Renal cortex interstitium (tissue), 11 donors: ENCODE results near the gene ARFIP1. TPM values are rescaled to one million over a fixed set of nuclear protein-coding genes. Genes with fewer than 3 reads are reported as not detected.

ENCODE experiments used
- DNase-seq, 11 donors: peaks; one replicate each; pipeline ENCODE4 v3.0.0-alpha.2; 2013; ENCODE audit warnings: low read depth in 9 of 11, low spot score in 4 of 11; ENCODE audit errors: extremely low read depth in 1 of 11
- polyA plus RNA-seq, 3 donors: library from polyadenylated mRNA; unstranded; fragments of 120-200 nt; gene quantifications; one replicate each; pipeline ENCODE4 v1.2.1, GENCODE V29; 2013; ENCODE audit not compliant: insufficient read length in 3 of 3

ARFIP1 gene
- polyA plus RNA-seq, 3 donors, result 39.3 to 45.6 (median 42.3) TPM

GRCh38 chr4:152945639-152946038 is 165.9 kb downstream of the ARFIP1 start:
- no peak for DNase-seq

GRCh38 chr4:152946446-152946845 is 166.7 kb downstream of the ARFIP1 start:
- no peak for DNase-seq

- no peak for DNase-seq
These were observed 167.6 kb downstream of the ARFIP1 start for GRCh38 chr4:152947311-152947710.

GRCh38 chr4:152949930-152950329 is 170.2 kb downstream of the ARFIP1 start:
- no peak for DNase-seq

- DNase-seq, result no peak
These were observed 170.9 kb downstream of the ARFIP1 start for GRCh38 chr4:152950402-152951274.

- DNase-seq, result no peak
These were observed 171.6 kb downstream of the ARFIP1 start for GRCh38 chr4:152951348-152951747.

GRCh38 chr4:152953514-152953913 is 173.8 kb downstream of the ARFIP1 start:
- DNase-seq, result no peak

GRCh38 chr4:152954741-152955140 is 175.0 kb downstream of the ARFIP1 start:
- no peak for DNase-seq

- no peak for DNase-seq
These were observed 176.4 kb downstream of the ARFIP1 start for GRCh38 chr4:152956147-152956546.

- DNase-seq, result peak in 3 of 11 donors; percentile 28 to 63 (median 45)
These were observed 177.1 kb downstream of the ARFIP1 start for GRCh38 chr4:152956650-152957436.

- DNase-seq, result peak in 1 of 11 donors; percentile 18
These were observed 177.8 kb downstream of the ARFIP1 start for GRCh38 chr4:152957437-152958171.

GRCh38 chr4:152959080-152959479 is 179.3 kb downstream of the ARFIP1 start:
- DNase-seq, result no peak

- no peak for DNase-seq
These were observed 180.3 kb downstream of the ARFIP1 start for GRCh38 chr4:152960082-152960481.

- no peak for DNase-seq
These were observed 181.4 kb downstream of the ARFIP1 start for GRCh38 chr4:152961014-152961772.

GRCh38 chr4:152961773-152962115 is 182.0 kb downstream of the ARFIP1 start:
- no peak for DNase-seq
